GM03348 (cell line): ENCODE data around the gene MRPL36.
"Not testable (repeated sequence)": the region's sequence is repeated elsewhere in the genome, so short reads cannot be mapped to it uniquely, and the experiment has no call there.

ENCODE experiments used
- DNase-seq: peaks from one replicate; pipeline ENCODE4 v3.0.0; 2012; ENCODE audit warnings: low spot score

Gene MRPL36

DNA sequence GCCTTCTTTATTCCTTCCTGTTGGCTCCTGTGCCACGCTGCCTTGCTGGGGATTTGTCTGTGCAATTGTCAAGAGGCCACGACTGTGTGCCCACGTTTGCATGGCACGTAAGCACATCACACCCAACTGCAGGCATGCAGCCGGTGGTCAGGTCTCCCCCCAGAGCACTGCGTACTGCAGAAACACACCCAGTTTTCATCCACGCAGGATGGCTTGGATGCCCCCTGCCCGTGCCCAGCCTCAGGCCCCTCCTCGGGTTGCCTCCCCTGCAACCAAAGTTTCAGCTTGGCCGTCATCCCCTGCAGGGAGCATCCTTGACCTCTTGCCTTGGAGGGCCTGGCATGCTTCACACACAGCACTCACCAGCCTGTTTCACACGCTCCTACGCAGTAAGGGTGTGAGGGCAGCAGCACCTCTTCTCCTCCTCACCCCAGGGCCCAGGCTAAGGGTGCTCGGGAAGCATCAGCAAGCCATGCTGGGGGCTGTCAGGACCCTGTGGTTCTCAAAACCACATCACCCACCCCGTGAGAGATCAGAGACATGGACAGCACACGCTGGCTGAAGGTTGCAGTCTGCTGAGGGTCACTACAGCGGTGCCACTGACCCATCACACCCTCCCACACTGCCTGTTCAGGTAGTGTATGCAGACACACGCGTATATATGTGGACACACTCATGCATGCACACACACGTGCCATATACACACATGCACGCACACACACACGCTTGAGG, 3.1 kb downstream of the MRPL36 start:
- no peak for DNase-seq

DNA sequence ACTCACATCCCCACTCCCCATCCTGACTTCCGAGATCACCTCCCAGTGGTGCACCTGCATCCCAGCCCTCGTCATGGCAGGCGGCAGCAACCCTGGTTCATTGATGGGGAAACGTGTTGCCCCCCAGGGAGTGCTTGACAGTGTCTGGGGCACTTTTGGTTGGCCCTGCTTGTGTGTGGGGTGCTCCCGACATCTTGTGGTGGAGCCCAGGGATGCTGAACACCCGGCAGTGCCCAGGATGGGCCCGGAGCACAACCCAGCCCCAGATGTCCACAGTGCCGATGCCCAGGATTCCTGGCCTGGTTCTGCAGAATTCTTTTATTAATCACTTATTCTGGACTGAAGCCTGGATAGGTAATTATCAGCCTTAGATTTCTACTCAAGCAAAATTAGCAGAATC, 3.7 kb downstream of the MRPL36 start:
- no peak for DNase-seq

DNA sequence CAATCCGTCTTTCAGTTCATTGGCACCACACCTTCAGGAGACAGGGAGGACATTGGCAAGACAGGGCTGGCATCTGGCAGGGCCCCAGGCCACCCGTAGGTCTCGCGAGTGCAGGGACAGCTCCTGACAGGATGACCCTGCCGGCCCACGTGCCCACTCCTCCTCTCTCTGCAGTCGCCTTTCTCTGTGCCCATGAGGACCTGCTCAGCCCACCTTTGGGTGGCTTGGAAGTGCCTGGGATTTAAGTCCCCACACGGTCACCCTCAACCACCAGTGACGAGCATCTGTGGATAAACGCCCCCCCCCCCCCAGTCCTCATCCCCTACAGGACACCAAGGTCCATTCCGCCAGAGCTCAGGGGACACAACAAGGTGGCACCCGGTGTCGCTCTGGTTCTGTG, 4.1 kb downstream of the MRPL36 start:
- DNase-seq, result no peak

DNA sequence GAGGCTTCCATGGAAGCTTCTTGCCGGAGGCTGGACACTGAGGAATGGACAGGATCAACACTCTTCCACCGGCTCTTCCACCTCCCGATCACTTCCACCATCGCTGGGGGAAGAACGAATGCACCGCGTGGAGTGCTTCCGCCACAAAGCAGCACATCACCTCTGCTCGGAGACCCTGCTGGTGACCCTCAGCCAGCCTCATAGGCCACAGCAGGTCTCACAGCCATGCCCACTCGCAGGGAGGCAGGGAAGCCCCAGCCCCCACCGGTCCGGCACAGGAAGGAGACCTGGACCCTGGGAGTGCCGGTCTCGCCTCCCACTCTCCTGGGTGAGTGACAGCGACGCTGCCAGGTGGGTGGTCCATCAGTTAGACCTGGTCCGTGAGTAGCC, 4.7 kb downstream of the MRPL36 start:
- DNase-seq, result no peak

DNA sequence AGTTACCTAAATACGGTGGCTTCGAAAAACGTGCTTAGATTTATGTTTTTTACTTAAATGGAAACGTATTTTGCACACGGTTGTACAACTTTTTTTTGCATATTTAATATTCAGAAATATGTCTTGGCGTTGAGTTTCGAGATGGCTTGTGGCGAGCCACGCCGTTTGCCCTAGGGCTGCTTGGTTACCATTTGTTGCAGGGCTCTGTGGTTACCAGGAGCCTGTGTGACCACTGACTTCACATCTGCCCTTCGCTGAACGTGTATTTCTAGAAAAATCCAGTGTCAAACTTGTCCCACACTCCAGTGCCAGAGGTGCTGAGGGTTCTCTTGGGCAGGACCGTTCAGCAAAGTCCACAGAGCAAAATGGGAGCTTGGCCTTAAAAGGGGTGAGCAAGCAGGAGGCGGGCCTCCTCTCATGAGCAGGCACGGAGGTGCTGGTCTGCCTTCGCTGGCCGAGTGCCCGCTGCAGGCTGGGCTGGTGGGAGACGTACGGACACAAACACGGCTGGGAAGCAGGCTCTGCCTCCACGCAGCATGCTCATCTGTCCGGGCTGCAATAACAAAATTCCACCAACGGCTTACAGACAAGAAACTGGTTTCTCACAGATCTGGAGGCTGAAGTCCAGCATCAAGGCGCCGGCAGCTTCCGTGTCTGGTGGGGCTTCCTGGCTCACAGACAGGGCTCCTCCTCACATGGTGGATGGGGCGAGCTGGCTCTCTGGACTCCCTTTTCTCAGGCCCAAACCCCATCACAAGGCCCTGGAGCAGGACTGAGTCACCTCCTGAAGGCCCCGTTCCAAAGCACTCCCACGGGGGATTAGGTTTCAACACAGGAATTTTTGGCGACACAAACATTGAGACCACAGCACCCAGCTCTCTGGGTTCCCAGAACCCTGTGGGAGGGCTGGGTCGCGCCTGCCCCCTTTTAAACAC, 5.4 kb downstream of the MRPL36 start:
- DNase-seq, result peak; percentile 67

DNA sequence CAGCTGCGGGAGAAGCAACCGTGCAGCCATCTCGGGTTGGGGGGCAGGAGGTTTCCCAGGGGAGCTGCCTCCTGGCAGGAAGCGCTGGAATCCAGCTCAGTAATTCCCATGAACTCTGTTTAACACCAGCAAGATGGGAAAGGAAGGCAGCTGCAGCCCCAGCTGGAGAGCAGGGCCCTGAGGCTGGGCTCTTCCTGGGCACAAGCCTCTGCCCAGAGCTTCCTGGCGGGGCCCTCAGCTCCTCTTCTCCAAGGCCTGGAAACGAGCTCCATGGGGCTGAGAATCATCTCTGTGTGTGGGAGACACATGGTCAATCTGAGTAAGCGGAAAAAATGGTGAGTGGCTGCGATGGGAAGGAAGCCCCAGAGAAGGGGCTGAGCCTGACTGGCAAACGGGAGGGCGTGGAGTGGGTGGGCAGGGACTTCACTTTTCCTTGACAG, 6.3 kb downstream of the MRPL36 start:
- peak; percentile 53 for DNase-seq

DNA sequence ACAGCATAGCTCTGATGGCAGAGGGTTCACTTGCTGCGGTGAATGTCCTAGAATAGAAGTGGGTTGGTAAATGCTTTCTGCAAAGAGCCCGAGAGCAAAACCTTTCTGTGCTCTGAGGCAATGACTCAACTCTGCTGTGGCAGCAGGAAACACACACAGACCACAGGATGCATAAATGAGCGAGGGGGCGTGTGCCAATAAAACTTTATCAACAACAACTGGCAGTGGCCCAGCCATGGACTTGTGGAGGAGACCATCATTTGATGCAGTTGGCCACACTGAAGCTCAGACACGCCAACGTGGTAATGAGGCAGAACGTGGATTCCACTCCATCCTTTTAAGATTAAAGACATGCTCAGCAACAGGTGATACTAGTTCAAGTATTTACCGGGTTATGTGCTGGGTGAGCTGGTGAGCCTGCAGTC, 6.8 kb downstream of the MRPL36 start:
- DNase-seq, result peak; percentile 65

DNA sequence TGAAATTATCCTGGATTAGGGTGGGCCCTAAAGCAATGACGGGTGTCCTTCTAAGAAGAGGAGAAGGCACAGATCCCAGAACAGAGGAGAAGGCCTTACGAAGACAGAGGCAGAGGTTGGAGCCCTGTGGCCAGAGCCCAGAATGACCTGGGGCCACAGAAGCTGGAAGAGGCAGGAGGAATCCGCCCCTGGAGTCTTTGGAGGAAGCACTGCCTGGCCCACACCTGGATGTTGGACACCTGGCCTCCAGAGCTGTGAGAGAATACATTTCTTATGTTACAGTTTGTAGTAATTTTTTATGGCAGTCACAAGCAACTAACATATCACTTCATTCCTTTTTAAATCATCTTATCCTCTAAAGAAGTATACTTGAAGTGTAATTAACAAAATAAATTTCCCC, 8.5 kb downstream of the MRPL36 start:
- no peak for DNase-seq

DNA sequence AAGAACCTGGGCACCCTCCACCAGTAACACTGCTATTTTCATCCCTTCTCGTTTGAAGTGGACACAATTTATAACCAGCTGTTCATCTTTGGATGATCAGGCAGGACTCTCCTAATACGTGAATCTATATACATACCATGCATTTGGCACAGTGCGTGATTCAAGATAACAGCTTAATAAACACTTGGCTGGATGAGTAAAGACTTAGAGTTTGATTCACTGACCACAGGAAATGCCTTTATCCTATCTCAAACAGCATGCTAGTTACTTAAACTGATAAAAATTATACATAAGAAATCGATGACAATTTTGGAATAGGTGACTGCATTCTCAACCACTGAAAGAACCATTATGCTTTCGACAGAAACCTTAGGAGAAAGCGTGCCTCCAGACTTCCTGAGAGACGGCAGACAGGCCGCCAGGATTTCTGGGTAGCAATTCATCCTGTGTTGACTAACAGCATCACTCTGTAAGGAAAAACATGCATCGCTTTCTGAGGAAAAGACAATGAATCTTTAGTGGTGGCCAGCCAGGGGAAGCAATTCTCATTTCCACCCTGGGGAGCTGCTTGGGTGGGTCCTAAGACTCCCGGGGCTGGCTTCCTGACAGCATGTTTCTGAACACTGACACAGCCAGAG, 9.7 kb downstream of the MRPL36 start:
- DNase-seq, result peak; percentile 57

DNA sequence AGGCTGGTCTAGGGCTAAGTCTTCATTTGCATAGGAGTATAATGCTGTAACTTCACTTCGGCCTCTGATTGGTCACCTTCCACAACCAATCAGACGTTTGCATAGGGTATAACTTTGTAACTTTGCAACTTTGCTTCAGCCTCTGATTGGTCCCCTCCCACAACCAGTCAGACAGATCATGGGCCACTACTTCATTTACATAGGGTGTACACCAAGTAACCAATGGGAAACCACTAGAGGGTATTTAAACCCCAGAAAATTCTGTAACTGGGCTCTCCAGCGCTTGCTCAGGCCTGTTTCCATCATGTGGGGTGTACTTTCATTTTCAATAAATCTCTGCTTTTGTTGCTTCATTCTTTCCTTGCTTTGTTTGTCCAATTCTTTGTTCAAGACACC, 10.2 kb downstream of the MRPL36 start:
- DNase-seq, result not testable (repeated sequence)

DNA sequence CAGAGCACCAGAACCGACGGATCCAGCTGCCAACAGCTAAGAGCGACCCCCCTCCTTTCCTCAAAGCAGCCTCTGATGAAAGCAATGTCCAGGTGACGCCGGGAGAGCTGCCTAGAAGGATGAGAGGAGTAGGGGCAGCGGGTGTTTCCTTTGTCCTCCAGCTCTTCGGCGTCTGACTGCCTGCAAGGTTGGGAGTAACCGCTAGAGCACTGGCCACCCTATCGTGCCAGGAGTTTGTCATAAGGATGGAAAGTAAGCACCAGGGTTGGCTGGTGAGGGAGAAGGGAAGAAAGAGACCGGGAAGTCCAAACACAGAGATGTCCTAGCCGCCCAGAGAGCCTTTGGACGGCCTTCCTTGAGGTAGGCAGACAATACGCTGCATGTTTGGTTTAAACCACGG, 10.8 kb downstream of the MRPL36 start:
- no peak for DNase-seq

DNA sequence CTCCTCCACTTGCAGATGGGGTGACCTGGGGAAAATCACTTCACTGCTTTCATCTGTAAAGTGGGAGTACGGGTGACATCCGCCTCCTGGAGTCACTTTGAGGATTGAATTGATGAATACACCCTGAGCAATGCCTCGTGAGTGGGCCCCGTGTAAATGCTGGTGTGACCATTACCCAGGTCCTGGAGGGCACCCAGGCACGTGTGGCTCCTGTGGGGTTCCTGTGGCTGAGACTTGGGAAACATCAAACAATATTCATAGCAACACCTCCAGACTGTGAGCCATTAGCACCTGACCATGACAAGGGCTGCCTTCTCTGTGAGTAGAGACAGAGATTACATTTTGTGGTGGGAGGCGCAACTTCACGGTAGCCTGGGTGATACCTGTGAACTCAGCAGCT, 11.4 kb downstream of the MRPL36 start:
- DNase-seq, result no peak

DNA sequence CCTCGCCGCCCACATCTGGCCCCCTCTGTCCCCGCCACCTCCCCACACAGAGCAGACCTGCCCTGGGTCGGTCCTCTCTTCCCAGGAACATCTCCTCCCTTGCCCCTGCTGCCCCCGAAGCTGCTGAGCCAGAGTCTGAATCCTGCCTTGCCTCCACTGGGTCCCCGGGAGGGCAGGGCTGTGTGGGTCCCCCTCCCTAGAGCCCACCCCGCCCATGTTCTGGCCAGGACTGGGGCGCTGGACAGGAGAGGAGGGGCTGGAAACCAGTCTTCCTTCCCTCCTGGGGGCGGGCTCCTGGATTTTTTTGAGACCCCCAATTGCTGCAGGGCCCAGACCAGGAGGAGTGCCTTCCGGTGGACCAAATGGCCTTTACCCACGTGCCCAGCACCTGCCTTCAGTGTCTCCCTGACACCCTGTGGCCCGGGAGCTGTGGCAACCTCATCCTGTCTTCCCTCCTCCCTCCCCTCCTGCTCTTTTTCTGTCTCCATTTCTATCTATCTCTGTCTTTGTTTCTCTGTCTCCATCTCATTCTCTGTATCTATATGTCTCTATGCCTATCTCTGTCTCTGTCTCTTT, 12.1 kb downstream of the MRPL36 start:
- DNase-seq, result no peak

DNA sequence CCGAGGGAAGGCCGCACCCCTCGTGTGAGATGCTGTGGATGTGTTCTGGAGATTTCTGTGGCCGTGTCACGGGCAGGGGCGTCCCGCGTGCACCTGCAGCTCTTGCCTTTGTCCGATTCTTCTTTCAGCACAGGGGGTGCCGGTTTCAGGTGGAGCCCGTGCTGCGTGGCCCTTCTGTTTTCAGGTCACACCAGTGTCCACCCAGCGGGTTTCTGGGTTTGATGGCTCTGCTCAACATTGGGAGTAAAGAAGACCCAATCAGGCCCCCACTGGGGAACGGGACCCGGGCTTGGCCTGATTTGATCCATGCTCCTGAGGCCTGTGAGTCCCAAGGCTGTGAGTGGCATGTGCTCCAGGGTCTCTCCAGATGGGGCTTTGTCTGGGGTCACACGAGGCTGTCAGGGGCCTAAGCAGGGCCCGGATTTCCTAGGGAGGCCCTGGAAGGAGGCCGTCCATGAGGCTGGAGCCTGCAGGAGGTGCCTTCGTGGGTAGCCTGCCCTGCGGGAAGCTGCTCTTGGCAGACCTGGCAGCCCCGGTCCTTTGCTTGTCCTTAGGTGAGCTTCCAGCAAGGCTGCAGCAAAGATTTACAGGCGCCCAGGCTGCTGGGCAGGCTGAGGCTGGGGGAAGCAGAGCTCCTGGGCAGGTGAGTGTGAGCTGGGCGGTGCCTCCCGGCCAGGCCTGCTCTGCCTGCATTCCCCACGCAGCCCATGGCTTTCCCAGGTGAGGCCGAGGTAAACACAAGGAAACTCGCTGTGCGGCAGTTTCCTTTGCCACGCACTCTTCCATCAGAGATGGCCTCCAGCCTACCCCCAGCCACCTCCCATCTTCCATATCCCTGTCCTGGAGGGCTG, 12.8 kb downstream of the MRPL36 start:
- DNase-seq, result no peak

DNA sequence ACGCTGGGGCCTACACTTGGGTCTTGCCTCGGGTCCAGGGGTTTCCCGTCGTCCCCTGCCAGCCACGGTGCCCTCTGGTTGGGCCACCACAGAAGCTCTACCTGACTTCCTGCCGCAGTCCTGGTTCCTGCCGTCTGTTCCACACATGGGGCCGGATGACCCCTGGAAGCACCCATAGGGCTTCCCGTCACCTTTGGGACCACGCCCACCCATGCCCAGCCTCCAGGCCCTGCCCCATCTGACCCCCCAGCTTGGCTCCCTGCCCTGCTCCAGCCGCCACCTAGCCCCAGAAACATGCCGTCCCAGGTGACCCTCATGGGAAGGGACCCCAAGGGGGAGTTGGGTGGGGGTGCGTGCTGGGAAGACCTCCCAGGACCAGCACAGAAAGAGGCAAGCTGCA, 13.7 kb downstream of the MRPL36 start:
- no peak for DNase-seq

DNA sequence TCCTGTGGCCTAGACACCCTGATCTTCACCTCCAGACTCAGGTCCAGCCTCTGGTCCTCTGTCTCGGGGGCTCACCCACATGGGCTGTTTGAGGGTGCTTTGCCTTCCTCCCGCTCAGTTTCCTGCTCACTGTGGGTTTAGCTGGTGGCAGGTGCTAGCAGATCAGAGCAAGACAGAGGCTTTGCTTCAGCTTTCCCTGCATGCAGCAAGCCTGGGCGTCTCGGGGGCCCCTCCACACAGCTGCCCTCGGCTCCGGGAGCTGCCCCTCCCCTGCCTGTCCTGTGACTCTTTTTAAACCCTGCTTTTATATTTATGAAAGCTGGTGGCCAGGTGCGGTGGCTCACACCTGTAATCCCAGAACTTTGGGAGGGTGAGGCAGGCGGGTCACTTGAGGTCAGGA, 14.6 kb downstream of the MRPL36 start:
- DNase-seq, result no peak

DNA sequence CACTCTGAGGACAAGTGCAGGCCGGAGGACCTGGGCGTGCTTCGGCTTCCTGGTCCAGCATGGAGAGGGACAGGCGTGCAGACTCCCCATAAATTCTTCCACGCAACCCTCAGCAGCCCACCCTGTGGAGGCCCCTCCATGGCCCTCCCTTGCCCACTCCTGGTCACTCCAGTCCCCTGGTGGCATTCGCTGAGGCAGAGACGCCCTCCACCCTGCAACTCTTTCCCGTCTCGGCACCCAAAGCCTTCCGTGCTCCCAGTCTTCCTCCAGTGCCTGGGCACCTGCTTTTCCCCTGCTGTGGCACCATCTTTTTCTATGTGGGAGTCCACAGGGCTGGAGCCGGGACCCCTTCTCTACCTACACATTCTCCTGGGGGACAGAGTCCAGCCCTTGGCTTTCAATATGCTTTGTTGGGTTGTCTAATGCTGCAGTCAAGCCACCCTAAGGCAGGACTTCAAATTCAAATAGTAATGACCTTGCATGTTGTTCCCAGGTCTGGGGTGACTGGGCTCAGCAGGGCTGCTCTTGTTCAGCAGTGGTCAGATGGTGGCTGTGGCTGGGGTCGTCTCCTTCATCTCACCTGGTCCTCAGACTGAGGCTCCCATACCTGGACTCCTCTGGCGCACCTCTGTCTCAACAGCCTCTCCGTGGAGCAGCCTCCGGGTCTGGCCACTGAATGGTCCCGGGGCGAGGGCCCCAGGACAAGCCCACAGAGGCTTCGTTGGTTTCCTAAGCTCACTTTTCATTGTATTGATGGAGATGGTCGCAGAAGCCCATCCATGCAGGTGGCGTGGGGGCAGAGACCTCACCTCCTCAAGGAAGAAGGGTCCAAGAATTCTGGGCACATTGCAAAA, 15.2 kb downstream of the MRPL36 start:
- no peak for DNase-seq

DNA sequence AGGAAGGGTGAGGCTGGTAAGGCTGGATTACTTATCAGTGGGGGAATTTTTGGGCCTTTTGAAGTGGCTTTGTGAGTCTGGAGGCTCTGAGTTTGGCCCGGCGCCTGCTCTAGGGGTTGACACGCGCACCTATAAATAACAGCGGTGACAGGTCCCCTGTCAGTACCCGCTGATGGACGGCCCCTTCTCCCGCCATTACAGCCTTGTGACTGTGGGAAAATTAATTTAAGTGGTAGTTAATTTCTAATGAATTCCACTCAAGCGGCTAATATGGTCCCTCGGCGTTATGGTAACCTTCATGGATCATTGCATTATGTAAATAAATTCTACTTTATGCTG, 16.5 kb downstream of the MRPL36 start:
- DNase-seq, result no peak

DNA sequence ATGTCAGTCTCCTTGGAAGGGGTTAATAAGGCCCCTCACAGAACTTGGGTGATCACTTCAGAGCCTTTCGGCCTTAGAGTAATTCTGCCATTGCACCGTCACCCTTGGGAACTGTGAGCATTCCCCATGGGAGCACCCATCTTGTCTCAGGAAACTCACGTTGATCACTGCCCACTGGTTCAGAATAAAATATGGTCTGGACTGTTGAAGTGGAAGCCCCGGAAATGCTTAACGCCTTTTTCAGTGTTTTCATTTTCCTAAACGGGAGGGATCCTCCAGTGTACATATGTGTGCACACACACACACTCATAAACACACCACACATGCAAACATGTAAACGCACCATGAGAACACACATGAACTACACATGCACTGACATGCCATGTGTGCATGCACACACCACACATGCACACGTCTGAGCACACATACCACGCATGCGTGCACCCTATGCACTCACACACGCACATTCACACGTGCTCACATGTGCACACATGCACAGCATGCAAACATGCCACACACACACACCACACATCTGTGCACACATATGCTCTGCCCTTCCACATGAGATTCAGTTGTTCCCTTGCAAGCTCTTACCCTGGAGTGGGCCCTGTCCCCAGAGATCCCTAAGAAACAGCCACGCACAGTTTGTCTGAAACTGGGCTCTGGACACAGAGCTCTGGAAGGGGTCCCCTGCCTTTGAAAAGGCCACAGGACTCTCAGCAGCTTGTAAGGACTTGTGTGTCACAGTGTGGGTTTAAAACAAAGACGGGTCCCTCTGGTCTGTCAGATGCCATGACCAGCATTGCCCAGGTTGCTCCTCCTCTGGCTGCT, 17.0 kb downstream of the MRPL36 start:
- DNase-seq, result no peak
